GM12801 (cell line): ENCODE measurements around the gene CFAP61.

Source experiments
- CTCF ChIP-seq: IDR thresholded peaks from one replicate; pipeline ENCODE4 v1.5.1; 2011; ENCODE audit warnings: control low read depth; ENCODE audit not compliant: insufficient read length; ENCODE audit errors: extremely low read depth

CFAP61 gene

GRCh38 chr20:20150241-20150640 lies 97.9 kb downstream of the CFAP61 start:
- TF ChIP-seq CTCF: no peak

GRCh38 chr20:20160520-20160919 lies 108.2 kb downstream of the CFAP61 start:
- no peak for TF ChIP-seq CTCF

GRCh38 chr20:20161611-20162010 lies 109.3 kb downstream of the CFAP61 start:
- no peak for TF ChIP-seq CTCF

- no peak for TF ChIP-seq CTCF
These were observed 115.4 kb downstream of the CFAP61 start for GRCh38 chr20:20167698-20168097.

GRCh38 chr20:20173254-20173653 lies 120.9 kb downstream of the CFAP61 start:
- TF ChIP-seq CTCF: no peak

GRCh38 chr20:20174089-20174835 lies 121.9 kb downstream of the CFAP61 start:
- no peak for TF ChIP-seq CTCF

- no peak for TF ChIP-seq CTCF
These were observed 129.0 kb downstream of the CFAP61 start for GRCh38 chr20:20181322-20181721.

GRCh38 chr20:20184149-20184548 lies 131.8 kb downstream of the CFAP61 start:
- TF ChIP-seq CTCF: no peak
